NCI-H2227 treated with DMSO at 0.1 percent for 48 hours (cell line): ENCODE measurements around the gene NRXN2.
A peak's percentile ranks its signal among the peaks of the same experiment; 100 is the strongest.

Source experiments
- DNase-seq: peaks from one replicate; lab custom pipeline; 2025; lab: John Stamatoyannopoulos, UW

NRXN2 gene

DNA sequence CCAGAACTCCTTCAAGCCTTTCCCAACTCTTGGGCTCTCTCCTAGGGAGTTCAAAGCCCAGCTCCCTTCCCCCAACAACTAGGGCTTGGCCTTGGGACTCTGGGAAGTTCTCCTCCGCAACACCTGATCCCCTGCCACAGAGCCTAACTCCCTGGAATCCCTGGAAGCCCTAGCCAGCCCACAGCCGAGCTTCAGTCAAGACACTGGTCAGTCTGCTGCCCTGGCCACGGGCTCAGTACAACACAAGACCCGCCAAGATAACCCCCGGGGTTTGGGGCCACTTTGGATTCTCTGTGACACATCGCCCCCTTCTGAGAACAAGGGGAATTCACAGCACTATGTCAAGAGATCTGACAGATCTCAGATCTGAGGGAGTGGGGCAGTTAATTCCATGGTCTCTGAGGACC lies 73.7 kb downstream of the NRXN2 start:
- DNase-seq = no peak

- no peak for DNase-seq
Observed at GRCh38 chr11:64648551-64648950, 74.4 kb downstream of the NRXN2 start.

DNA sequence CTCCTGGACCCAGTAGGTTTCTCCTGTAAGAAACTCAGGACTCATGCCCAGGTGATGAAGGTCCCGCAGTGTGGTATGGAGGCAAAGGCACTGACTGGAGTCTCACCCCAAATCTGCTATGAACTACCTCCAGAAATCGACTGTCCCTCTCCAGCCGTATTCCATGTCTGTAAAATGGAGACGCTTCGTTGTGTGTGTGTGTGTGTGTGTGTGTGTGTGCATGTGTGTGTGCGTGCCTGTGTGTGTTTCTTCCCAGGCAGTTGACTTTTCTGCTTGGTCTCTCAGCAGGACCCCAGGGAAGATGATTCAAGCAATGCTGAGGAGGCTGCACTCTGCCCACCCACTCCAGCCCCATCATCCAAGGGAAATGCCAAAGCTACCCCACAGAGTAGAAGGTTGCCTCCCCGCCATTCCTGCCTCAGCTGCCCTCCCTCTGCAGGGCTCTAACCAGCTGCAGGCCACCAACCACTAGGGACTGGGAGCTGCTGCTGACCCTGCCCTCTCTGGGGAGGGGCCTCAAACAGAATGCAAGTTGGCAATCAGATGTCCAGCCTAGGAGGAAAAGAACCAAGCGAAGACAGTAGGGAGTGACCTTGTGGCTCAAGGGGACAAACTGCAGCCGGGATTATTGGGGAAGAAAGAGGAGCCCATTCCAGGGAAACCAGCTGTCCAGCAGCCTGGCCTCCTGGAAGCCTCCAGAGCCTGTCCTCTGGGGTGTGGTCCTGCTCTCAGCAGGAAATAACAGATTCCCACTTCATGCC lies 75.8 kb downstream of the NRXN2 start:
- no peak for DNase-seq

GRCh38 chr11:64644647-64645275 lies 78.2 kb downstream of the NRXN2 start:
- no peak for DNase-seq

- DNase-seq = no peak
Observed at GRCh38 chr11:64643920-64644646, 78.9 kb downstream of the NRXN2 start.

GRCh38 chr11:64643256-64643881 lies 79.6 kb downstream of the NRXN2 start:
- DNase-seq = peak; percentile 85

- DNase-seq = no peak
Observed at GRCh38 chr11:64642871-64643255, 80.1 kb downstream of the NRXN2 start.

GRCh38 chr11:64642418-64642735 lies 80.6 kb downstream of the NRXN2 start:
- no peak for DNase-seq

GRCh38 chr11:64641596-64642417 lies 81.2 kb downstream of the NRXN2 start:
- no peak for DNase-seq

DNA sequence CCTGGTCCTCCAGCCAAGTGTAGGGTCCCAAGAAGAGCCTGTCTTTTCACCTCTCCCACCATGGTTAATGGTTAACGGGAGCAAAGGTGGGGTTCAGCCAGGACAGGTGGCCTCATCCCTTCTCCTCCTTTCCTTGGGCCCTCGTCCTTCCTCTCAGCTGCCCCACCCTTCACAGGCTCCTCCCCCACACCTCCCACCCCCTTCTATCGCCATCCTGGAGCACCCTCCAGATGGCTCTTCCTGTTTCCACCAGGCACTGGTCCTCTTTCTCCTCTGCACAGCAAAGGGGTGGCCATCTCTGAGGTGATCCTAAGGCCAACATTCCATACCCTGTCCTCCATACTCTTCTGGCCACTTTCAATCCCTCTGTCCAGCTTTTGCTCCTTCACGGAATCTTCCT lies 83.1 kb downstream of the NRXN2 start:
- DNase-seq = no peak

DNA sequence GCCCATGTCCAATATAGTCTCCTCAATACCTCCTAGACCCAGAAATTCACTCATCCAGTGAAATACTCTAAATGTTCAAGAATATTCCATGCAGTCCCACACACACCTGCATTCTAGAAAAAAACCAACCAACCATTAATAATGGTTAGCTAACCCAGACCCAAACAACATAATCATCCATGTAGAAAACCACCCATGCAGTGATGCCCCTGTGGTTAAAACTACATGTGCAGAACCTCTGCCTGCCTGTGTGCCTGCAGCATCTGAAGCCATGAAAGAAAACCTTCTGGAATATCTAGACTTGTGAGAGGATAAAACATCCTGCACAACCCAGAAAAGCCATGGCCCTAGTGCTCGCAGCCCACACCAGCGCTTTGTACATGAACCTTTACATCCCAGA lies 84.2 kb downstream of the NRXN2 start:
- DNase-seq = no peak

GRCh38 chr11:64638018-64638665 lies 84.9 kb downstream of the NRXN2 start:
- peak; percentile 93 for DNase-seq

GRCh38 chr11:64637334-64638017 lies 85.5 kb downstream of the NRXN2 start:
- peak; percentile 75 for DNase-seq

GRCh38 chr11:64633555-64634159 lies 89.3 kb downstream of the NRXN2 start:
- no peak for DNase-seq

DNA sequence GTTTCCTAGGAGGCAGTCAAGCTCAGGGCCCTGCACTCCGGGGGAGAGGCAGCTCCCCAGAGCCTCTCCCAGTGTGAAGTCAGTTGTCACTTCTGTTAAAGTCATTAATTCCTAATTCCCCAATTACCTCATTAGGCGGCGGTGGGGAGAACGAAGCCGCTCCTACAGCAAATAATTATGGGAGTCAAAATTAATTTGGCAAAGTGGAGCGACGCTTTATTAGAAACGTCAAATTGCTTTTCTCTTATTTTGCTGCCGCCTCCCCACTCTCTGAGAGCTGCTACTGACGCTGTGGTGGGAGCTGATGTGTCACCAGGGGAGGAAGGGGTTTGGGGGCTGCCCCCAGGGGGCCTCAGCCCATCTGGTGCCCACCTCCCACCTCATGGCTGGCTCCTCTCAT lies 90.3 kb downstream of the NRXN2 start:
- no peak for DNase-seq

DNA sequence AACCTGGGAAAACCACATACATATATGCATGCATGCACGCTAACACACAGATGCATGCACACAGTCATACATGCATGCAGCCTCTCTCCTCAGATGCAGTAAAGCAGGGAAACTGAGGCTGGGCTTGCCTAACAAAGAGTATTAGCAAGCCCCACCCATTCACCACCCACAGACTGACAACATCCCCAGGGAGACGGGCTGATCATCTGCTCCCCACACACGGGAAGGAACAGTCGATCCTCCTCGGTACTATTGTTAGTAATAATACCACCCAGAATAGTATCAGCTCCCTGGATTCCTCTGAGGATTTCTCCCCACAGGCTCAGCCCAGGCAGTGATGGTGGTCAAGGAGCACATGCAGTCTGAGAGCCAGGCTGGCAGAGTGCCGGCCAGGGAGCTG lies 90.8 kb downstream of the NRXN2 start:
- no peak for DNase-seq

GRCh38 chr11:64631675-64632074 lies 91.3 kb downstream of the NRXN2 start:
- DNase-seq = no peak

DNA sequence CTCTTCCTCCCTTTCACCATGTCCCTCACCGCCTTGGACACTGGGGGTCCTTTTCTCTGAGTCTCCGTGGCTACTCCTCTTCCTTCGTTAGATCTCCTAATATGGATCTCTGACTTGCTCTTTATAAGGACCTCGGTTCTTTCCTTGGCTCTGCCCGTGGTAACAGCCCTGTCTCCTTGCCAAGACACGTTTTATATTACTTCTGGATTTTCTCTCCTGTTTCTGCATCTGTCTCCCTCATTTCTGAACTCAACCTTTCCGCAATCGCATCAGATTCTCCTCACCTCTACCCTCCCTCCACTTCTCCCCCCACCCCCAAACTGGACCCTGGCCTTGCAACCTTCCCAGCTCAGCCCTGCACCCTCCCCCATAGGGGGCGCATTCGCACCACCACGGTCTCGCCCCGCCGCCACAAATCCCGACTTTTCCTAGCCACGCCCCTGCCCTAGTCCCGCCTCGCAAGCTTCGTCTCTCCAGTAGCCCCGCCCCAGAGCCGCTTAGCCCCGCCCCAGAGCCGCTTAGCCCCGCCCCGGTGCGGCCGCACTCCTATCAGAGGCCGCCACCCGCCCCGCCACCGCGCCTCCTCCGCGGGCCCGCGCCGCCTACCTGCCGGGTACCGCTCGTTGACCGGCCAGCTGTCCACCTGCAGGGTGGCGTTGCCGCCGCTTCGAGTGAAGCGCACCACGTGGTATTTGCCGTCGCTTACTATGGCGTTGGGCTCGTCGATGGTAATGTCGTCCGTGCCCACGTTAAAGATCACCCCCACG lies 93.0 kb downstream of the NRXN2 start:
- no peak for DNase-seq

- no peak for DNase-seq
Observed at GRCh38 chr11:64629103-64629502, 93.9 kb downstream of the NRXN2 start.

DNA sequence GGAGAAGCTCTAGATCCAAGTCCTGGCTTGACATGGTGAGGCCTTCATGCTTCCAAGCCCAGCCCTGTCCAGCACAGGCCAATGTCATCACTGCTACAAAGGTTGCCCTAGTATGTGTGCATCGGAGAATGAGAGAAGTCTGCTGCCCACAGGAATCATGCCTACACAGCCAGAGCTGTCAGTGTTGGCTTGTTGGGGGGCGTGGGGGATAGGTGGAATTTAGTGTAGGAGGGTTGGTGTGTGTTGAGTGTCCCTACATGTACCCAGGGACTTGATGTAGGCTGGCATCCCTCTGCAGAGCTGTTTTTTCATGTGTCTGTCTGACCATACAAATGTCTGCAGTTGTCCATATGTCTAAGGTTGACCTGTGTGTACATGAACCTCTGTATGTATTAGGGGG lies 94.4 kb downstream of the NRXN2 start:
- no peak for DNase-seq
